ENCODE data around the gene SGCD. TPM values are rescaled to one million over a fixed set of nuclear protein-coding genes. Genes with fewer than 3 reads are reported as not detected.

Gene SGCD
- total RNA-seq, 4 donors from 2014 or later, result 1.1 to 8.2 (median 4.4) TPM

DNA sequence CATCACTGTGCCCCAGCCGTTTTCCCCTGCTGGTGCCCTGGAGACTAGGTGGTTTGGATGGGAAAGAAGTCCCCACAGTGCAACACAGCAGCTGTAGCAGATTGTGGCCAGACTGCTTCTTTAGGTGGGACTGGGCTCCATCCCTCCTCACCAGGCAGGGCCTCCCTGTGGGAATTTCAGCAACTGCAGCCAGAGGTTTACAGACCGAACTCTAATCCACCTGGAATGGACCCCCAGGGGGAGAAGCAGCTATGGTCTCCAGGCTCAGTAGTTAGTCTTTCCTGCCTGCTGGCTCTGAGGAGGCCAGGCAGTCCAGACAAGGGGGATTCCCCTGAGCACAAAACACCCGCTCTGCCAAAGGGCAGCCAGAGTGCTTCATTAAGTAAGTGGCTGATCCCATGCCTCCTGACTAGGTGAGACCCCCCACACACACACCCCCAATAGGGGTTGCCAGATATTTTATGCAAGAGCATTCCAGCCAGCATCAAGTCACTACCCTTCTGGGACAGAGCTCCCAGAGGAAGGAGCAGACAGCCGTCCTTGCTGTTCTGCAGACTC lies 188.9 kb downstream of the SGCD start:
- no peak for DNase-seq (ENCODE audit: low spot score)
- TF ChIP-seq, protein P1, sequence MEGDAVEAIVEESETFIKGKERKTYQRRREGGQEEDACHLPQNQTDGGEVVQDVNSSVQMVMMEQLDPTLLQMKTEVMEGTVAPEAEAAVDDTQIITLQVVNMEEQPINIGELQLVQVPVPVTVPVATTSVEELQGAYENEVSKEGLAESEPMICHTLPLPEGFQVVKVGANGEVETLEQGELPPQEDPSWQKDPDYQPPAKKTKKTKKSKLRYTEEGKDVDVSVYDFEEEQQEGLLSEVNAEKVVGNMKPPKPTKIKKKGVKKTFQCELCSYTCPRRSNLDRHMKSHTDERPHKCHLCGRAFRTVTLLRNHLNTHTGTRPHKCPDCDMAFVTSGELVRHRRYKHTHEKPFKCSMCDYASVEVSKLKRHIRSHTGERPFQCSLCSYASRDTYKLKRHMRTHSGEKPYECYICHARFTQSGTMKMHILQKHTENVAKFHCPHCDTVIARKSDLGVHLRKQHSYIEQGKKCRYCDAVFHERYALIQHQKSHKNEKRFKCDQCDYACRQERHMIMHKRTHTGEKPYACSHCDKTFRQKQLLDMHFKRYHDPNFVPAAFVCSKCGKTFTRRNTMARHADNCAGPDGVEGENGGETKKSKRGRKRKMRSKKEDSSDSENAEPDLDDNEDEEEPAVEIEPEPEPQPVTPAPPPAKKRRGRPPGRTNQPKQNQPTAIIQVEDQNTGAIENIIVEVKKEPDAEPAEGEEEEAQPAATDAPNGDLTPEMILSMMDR (IDR thresholded peaks at IDR 0.05), result no peak
- ATAC-seq (ENCODE audit: low FRiP score), result no peak

DNA sequence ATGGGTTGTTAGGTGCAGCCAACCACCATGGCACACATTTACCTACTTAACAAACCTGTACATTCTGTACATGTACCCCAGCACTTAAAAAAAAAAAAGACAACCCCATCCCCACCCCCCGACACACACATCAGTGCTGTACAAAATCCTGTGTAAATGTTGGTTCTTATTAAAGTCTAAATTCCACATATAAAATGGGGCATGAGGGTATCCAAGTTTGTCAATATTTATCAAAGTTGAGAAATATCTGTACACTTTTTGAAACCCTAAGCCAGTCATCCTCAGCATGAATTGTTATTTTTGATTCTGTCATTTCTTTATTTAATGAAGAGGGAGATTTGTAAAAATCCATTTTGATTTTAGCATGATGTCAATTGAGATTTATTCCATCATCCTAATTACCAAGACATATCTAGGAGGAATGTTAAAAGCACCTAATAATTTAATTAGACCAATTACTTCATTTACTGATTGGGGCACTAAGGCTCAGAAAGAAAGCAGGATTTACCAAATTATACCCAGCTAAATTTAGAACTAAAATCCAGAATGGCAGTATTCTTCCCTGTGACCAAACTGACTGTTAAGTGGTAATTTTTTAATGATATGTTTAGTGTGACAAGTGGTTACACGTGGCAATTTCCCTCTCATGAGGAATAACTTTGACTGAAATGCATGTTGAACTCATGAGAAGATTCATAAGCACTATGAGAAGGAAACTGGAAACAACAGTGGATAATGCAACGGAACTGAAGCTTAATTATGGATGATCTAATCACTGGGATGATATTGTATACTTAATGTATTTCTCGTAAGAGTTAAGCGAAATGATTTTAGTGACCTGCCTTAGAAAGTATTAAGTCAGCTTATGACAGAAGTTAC lies 195.9 kb downstream of the SGCD start:
- ATAC-seq (ENCODE audit: low FRiP score) (no peak), DNase-seq (ENCODE audit: low spot score) (no peak)
- TF ChIP-seq, protein P1 (IDR thresholded peaks at IDR 0.05), result no peak

DNA sequence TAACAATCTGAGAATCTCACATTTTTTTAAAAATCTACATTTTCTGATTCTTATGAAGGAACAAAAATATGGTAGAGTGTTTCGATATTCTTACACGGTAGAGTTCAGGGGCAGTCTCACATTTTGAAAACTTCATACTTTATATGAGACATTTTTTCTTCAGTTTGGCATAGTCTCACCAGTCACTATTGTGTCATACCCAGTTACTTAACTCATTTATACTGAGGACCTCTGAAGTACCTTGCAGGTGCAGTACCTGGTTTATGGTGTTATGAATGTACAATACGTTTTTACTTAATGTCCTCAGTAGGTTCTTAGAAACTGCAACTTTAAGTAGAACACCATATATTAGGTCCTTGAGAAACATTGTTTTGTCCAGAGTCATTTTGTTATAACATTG lies 196.6 kb downstream of the SGCD start:
- ATAC-seq (ENCODE audit: low FRiP score) (no peak), DNase-seq (ENCODE audit: low spot score) (no peak)
- TF ChIP-seq, protein P1 (IDR thresholded peaks at IDR 0.05), result no peak

DNA sequence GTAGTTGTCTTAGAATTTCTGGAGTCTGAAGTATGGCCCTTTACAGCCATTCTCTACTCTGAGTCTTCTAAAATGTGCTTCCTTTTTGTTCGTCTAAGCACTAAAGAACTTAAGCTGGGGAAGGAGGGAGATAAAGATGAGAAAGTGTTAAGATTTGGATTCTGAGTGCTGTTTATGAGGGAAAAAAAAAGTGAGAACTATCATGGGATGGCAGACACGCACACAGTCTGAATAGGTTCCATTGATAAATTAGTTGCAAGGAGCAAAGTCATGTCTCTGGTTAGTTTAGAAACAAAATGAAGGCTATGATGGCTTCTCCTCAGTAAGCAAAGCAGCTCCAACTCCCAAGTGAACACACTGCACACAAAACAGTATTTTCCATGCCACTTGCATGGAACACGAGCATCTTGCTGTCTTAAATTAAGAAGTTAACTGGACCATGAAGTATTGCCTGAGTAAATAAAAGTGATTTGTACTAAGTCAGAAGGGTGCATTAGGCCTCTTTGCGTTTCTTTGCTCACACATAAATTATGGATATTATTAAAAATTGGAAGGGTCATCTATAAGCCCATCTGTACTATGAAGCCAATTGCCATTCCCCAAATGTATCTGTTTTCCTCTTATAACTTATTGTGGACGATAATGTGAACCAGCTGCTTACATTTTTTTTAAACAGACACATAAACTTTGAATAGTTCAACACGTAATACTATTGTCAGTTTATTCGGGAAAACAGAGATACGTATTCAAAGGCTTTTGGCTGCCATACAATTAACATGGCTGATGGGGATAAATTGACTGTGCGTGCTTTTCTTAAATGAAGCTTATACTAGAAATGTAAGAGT lies 199.3 kb downstream of the SGCD start:
- no peak for ATAC-seq (ENCODE audit: low FRiP score)
- TF ChIP-seq, protein P1 (IDR thresholded peaks at IDR 0.05), result no peak
- no peak for DNase-seq (ENCODE audit: low spot score)

DNA sequence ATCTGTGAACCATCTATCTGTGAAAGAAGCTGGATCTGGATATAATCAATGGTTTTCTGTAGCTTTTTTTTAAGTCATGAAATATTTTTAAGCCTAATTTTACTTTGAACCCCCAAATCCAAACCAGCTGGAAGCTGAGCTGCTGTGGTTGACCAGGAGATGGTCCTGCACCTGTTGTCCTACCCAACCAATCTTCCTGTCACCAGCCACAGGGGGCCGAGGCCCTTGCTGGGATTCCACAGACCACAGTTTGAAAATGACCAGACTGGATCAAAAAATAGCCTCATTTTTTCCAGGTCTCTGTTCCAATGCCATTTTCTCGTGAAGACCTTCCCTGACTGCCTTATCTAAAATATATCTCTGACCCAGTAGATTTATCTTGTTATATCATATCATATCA lies 200.6 kb downstream of the SGCD start:
- ATAC-seq (ENCODE audit: low FRiP score) (no peak), DNase-seq (ENCODE audit: low spot score) (no peak)
- TF ChIP-seq, protein P1 (IDR thresholded peaks at IDR 0.05), result no peak

DNA sequence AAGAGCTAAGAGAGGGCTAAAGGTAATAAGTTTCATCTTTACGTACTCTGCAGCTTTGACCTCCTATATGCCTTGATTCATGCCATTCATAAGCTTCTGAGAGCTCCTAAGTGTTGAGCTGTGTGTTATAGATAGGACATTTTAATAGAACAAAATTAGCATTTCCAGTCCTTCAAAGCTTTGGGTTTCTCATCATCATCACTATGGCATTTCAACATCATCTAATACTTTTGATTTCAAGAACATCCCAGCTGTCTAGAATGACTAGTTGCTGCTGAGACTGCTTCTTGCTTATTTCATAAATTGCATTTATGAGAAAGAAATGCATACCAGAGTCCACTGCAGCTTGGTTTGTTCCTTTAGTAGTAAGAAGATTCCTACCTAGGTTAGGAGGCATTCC lies 201.7 kb downstream of the SGCD start:
- ATAC-seq (ENCODE audit: low FRiP score), result no peak

More for the DNA sequence above, 201.7 kb downstream of the SGCD start:
- no peak for DNase-seq (ENCODE audit: low spot score)
- TF ChIP-seq, protein P1 (IDR thresholded peaks at IDR 0.05), result no peak
